ENCODE results near the gene SDK1. TPM values are rescaled to one million over a fixed set of nuclear protein-coding genes. Genes with fewer than 3 reads are reported as not detected.

Gene SDK1
- total and polyA plus RNA-seq, 4 donors, result 0.12 to 0.47 (median 0.36) TPM

DNA sequence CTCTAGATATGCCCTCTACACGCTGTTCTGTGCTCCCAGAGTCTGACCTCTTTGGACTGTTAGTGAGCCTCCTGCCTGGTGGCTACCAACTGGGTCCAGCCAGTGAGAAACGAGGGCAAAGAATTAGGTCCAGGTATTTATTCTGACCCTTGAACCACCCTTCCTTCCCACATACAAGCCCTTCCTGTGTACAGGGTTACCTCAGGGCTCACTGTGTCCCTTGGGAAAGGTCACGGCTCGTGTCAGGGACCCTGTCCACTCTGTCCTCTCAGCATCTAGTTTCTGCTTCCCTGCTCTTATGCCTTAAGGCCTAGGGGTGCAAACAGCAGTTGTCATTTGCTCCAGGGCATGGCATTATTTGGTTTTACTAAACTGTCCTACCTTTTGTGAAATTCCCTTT lies 180.4 kb downstream of the SDK1 start:
- Histone ChIP-seq H3K9ac (ENCODE audit: low read depth in 1 of 2, low read length in 2 of 2) (no peak overlapping the region), H3K27me3 (ENCODE audit: control insufficient read depth in 4 of 4, insufficient read depth in 4 of 4, low read length in 3 of 4) (no peaks in the 10 kb centered on the region), H3K4me3 (ENCODE audit: low read depth in 1 of 3, low read length in 3 of 3) (no peak overlapping the region), H3K4me1 (ENCODE audit: control insufficient read depth in 4 of 4, insufficient read depth in 4 of 4, low read length in 3 of 4) (no peaks in the 10 kb centered on the region), H3K9me3 (ENCODE audit: control insufficient read depth in 4 of 4, low read length in 3 of 4) (peaks cover 0 to 2% (median 0%) of the 10 kb centered on the region in 4 donors), H3K36me3 (ENCODE audit: control insufficient read depth in 4 of 4, insufficient read depth in 3 of 4, low read depth in 1 of 4, low read length in 3 of 4) (no peaks in the 10 kb centered on the region), H3K27ac (ENCODE audit: low read depth in 1 of 2, low read length in 2 of 2) (no peak overlapping the region)
- 63% methylated on average over 4 of the region's 4 CpGs for WGBS
- TF ChIP-seq EGR1 (IDR thresholded peaks at IDR 0.05; ENCODE audit: low read depth in 2 of 2), result no peak
- TF ChIP-seq HNF4A (conservative IDR thresholded peaks at IDR 0.05), result peak in 1 of 2 donors; percentile 41
- DNase-seq (ENCODE audit: low spot score), result no peak

DNA sequence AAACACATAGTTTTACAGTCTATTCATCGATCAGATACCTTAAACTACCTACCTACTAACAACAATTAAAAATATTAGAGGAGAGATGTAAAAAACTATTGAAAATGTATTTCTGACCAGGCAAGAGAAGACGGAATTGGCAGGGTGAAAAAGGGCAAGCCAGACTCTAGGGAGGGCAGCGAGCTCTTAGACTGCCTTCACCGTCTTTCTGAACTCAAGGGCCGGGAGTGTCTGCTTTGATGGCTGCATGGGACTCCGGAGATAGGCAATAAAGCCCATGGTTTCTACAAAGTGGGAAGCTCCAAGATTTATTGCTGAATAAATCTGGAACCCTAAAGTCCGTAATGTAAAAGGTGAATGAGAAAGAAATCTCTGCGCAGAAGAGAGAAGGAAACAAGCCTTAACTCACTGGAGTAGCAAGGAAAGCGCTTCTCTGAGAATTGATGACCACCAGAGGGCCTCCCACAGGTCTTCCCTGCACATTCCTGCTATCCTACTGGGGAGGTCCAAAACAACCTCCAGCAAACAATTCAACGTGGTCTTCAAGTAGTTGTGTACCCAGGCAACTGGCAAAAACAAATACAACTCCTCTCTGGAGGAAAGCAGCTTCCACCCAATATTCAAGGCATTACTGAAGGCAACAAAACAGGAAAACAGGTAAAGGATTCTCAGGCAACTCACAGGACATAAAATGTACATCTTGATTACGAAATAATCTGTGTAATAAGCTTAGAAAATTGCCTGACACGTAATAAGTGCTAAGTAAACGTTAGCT lies 181.3 kb downstream of the SDK1 start:
- Histone ChIP-seq H3K9ac (ENCODE audit: low read depth in 1 of 2, low read length in 2 of 2) (no peak overlapping the region), H3K9me3 (ENCODE audit: control insufficient read depth in 4 of 4, low read length in 3 of 4) (peaks cover 0 to 2% (median 0%) of the 10 kb centered on the region in 4 donors), H3K27ac (ENCODE audit: low read depth in 1 of 2, low read length in 2 of 2) (no peak overlapping the region), H3K27me3 (ENCODE audit: control insufficient read depth in 4 of 4, insufficient read depth in 4 of 4, low read length in 3 of 4) (no peaks in the 10 kb centered on the region), H3K4me1 (ENCODE audit: control insufficient read depth in 4 of 4, insufficient read depth in 4 of 4, low read length in 3 of 4) (no peaks in the 10 kb centered on the region), H3K4me3 (ENCODE audit: low read depth in 1 of 3, low read length in 3 of 3) (no peak overlapping the region), H3K36me3 (ENCODE audit: control insufficient read depth in 4 of 4, insufficient read depth in 3 of 4, low read depth in 1 of 4, low read length in 3 of 4) (no peaks in the 10 kb centered on the region)
- WGBS, result 65% methylated on average over 13 of the region's 13 CpGs
- TF ChIP-seq, protein P1, sequence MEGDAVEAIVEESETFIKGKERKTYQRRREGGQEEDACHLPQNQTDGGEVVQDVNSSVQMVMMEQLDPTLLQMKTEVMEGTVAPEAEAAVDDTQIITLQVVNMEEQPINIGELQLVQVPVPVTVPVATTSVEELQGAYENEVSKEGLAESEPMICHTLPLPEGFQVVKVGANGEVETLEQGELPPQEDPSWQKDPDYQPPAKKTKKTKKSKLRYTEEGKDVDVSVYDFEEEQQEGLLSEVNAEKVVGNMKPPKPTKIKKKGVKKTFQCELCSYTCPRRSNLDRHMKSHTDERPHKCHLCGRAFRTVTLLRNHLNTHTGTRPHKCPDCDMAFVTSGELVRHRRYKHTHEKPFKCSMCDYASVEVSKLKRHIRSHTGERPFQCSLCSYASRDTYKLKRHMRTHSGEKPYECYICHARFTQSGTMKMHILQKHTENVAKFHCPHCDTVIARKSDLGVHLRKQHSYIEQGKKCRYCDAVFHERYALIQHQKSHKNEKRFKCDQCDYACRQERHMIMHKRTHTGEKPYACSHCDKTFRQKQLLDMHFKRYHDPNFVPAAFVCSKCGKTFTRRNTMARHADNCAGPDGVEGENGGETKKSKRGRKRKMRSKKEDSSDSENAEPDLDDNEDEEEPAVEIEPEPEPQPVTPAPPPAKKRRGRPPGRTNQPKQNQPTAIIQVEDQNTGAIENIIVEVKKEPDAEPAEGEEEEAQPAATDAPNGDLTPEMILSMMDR (IDR thresholded peaks at IDR 0.05; ENCODE audit: low read depth, low read length, missing input control), result peak; percentile 19
- TF ChIP-seq, protein P2, sequence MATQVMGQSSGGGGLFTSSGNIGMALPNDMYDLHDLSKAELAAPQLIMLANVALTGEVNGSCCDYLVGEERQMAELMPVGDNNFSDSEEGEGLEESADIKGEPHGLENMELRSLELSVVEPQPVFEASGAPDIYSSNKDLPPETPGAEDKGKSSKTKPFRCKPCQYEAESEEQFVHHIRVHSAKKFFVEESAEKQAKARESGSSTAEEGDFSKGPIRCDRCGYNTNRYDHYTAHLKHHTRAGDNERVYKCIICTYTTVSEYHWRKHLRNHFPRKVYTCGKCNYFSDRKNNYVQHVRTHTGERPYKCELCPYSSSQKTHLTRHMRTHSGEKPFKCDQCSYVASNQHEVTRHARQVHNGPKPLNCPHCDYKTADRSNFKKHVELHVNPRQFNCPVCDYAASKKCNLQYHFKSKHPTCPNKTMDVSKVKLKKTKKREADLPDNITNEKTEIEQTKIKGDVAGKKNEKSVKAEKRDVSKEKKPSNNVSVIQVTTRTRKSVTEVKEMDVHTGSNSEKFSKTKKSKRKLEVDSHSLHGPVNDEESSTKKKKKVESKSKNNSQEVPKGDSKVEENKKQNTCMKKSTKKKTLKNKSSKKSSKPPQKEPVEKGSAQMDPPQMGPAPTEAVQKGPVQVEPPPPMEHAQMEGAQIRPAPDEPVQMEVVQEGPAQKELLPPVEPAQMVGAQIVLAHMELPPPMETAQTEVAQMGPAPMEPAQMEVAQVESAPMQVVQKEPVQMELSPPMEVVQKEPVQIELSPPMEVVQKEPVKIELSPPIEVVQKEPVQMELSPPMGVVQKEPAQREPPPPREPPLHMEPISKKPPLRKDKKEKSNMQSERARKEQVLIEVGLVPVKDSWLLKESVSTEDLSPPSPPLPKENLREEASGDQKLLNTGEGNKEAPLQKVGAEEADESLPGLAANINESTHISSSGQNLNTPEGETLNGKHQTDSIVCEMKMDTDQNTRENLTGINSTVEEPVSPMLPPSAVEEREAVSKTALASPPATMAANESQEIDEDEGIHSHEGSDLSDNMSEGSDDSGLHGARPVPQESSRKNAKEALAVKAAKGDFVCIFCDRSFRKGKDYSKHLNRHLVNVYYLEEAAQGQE (IDR thresholded peaks at IDR 0.05), result no peak
- TF ChIP-seq RAD21 (IDR thresholded peaks at IDR 0.05), result peak; percentile 63 to 78
- peak; percentile 39 for DNase-seq (ENCODE audit: low spot score)

DNA sequence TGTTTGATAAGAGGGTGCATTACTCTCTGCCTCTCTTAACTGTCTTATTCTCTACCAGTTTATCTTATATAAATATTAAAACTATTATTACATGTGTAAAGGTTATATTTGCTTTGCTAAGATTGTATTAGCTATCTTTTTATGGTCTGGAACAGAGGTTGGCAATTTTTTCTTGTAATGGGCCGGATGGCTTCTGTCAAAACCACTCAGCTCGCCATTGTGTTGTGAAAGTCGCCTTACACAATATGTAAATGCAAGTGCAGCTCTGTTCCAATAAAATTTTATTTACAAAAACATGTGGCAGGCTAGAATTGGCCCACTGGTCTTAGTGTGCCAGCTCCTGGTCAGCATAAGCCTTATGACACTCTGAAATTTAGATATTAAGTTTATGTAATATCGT lies 185.8 kb downstream of the SDK1 start:
- Histone ChIP-seq H3K27me3 (ENCODE audit: control insufficient read depth in 4 of 4, insufficient read depth in 4 of 4, low read length in 3 of 4) (no peaks in the 10 kb centered on the region), H3K9ac (ENCODE audit: low read depth in 1 of 2, low read length in 2 of 2) (no peak overlapping the region), H3K4me1 (ENCODE audit: control insufficient read depth in 4 of 4, insufficient read depth in 4 of 4, low read length in 3 of 4) (no peaks in the 10 kb centered on the region), H3K27ac (ENCODE audit: low read depth in 1 of 2, low read length in 2 of 2) (no peak overlapping the region), H3K36me3 (ENCODE audit: control insufficient read depth in 4 of 4, insufficient read depth in 3 of 4, low read depth in 1 of 4, low read length in 3 of 4) (no peaks in the 10 kb centered on the region), H3K4me3 (ENCODE audit: low read depth in 1 of 3, low read length in 3 of 3) (no peak overlapping the region), H3K9me3 (ENCODE audit: control insufficient read depth in 4 of 4, low read length in 3 of 4) (peaks cover 0 to 2% (median 0%) of the 10 kb centered on the region in 4 donors)
- 79% methylated on average over 4 of the region's 4 CpGs for WGBS
- no peak for DNase-seq (ENCODE audit: low spot score)
- TF ChIP-seq, protein P2 (IDR thresholded peaks at IDR 0.05), result no peak
- TF ChIP-seq, protein P3, sequence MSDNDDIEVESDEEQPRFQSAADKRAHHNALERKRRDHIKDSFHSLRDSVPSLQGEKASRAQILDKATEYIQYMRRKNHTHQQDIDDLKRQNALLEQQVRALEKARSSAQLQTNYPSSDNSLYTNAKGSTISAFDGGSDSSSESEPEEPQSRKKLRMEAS (IDR thresholded peaks at IDR 0.05), result no peak
- TF ChIP-seq, protein P4, sequence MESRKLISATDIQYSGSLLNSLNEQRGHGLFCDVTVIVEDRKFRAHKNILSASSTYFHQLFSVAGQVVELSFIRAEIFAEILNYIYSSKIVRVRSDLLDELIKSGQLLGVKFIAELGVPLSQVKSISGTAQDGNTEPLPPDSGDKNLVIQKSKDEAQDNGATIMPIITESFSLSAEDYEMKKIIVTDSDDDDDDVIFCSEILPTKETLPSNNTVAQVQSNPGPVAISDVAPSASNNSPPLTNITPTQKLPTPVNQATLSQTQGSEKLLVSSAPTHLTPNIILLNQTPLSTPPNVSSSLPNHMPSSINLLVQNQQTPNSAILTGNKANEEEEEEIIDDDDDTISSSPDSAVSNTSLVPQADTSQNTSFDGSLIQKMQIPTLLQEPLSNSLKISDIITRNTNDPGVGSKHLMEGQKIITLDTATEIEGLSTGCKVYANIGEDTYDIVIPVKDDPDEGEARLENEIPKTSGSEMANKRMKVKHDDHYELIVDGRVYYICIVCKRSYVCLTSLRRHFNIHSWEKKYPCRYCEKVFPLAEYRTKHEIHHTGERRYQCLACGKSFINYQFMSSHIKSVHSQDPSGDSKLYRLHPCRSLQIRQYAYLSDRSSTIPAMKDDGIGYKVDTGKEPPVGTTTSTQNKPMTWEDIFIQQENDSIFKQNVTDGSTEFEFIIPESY (IDR thresholded peaks at IDR 0.05), result no peak
- TF ChIP-seq JUND (IDR thresholded peaks at IDR 0.05), result no peak
- no peak for TF ChIP-seq TAF1 (conservative IDR thresholded peaks at IDR 0.05)
- TF ChIP-seq YY1 (IDR thresholded peaks at IDR 0.05), result no peak
- TF ChIP-seq HNF4G (IDR thresholded peaks at IDR 0.05), result no peak
- TF ChIP-seq SP1 (IDR thresholded peaks at IDR 0.05), result no peak
- no peak for TF ChIP-seq GABPA (IDR thresholded peaks at IDR 0.05 in 1 of 2, conservative IDR thresholded peaks at IDR 0.05 in 1 of 2)

Data from liver (tissue), 9 donors.